EL (cell line): ENCODE results near the gene HHLA2.
"Not testable (repeated sequence)": the region's sequence is repeated elsewhere in the genome, so short reads cannot be mapped to it uniquely, and the experiment has no call there.

Experiments
- DNase-seq: peaks from one replicate; pipeline ENCODE4 v3.0.0-alpha.2; 2016

The HHLA2 gene

GRCh38 chr3:108343491-108343890, 47.1 kb downstream of the HHLA2 start:
- DNase-seq = no peak

- DNase-seq = no peak
Observed at GRCh38 chr3:108345492-108346205, 49.3 kb downstream of the HHLA2 start.

GRCh38 chr3:108346301-108347227, 50.2 kb downstream of the HHLA2 start:
- no peak for DNase-seq

GRCh38 chr3:108352176-108352575, 55.8 kb downstream of the HHLA2 start:
- DNase-seq = no peak

- no peak for DNase-seq
Observed at GRCh38 chr3:108354562-108354961, 58.2 kb downstream of the HHLA2 start.

GRCh38 chr3:108357042-108357441, 60.7 kb downstream of the HHLA2 start:
- DNase-seq = no peak

GRCh38 chr3:108359011-108359410, 62.7 kb downstream of the HHLA2 start:
- no peak for DNase-seq

- no peak for DNase-seq
Observed at GRCh38 chr3:108376026-108376425, 79.7 kb downstream of the HHLA2 start.

GRCh38 chr3:108377384-108377783, 81.0 kb downstream of the HHLA2 start:
- DNase-seq = no peak

GRCh38 chr3:108378153-108378951, 82.0 kb downstream of the HHLA2 start:
- no peak for DNase-seq

GRCh38 chr3:108378952-108379342, 82.6 kb downstream of the HHLA2 start:
- DNase-seq = not testable (repeated sequence)

GRCh38 chr3:108380128-108380795, 83.9 kb downstream of the HHLA2 start:
- DNase-seq = no peak

- no peak for DNase-seq
Observed at GRCh38 chr3:108381529-108382140, 85.3 kb downstream of the HHLA2 start.

GRCh38 chr3:108383306-108383705, 87.0 kb downstream of the HHLA2 start:
- DNase-seq = no peak

- no peak for DNase-seq
Observed at GRCh38 chr3:108387063-108387462, 90.7 kb downstream of the HHLA2 start.

- DNase-seq = no peak
Observed at GRCh38 chr3:108388136-108389132, 92.1 kb downstream of the HHLA2 start.

- DNase-seq = no peak
Observed at GRCh38 chr3:108389372-108389771, 93.0 kb downstream of the HHLA2 start.

GRCh38 chr3:108391917-108392593, 95.7 kb downstream of the HHLA2 start:
- peak; percentile 10 for DNase-seq

GRCh38 chr3:108393128-108393900, 97.0 kb downstream of the HHLA2 start:
- DNase-seq = no peak
